Measurements from ENCODE around the gene ACTR3.

ACTR3 gene

DNA sequence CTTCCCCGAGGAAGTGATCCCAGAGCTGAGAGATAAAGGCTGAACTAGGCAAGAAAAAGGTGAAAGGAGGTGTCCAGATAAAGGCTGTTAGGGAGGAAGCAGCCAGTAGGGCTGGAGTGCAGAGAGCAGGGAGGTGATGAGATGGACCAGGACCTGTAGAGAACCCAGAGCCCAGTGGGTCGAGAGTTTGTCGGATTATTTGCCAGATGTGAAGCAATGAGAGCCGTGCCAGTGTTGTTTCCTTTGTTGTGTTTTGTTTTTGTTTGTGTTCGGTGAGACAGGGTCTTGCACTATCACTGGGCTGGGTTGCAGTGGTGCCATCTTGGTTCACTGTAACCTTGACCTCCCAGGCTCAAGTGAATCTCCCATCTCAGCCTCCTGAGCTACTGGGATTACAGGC lies 111.3 kb downstream of the ACTR3 start:
- Mint-ChIP-seq H3K9me3 (no peaks in the 10 kb centered on the region), H3K27me3 (peaks cover 3% of the 10 kb centered on the region), H3K4me1 (peaks cover 2% of the 10 kb centered on the region), H3K27ac (no peak overlapping the region), H3K36me3 (no peaks in the 10 kb centered on the region), H3K4me3 (no peak overlapping the region)
- ATAC-seq (ENCODE audit: low read depth), result no peak
- no peak for DNase-seq (ENCODE audit: low spot score in 2 of 2)

GRCh38 chr2:114001937-114002336 lies 112.0 kb downstream of the ACTR3 start:
- ATAC-seq (ENCODE audit: low read depth), result no peak
- peaks cover 2% of the 10 kb centered on the region for H3K4me1 Mint-ChIP-seq
- no peak overlapping the region for H3K4me3 Mint-ChIP-seq
- peaks cover 3% of the 10 kb centered on the region for H3K27me3 Mint-ChIP-seq
- no peak overlapping the region for H3K27ac Mint-ChIP-seq
- DNase-seq (ENCODE audit: low spot score in 2 of 2), result no peak
- H3K9me3 Mint-ChIP-seq, result no peaks in the 10 kb centered on the region
- no peaks in the 10 kb centered on the region for H3K36me3 Mint-ChIP-seq

GRCh38 chr2:114005110-114005783 lies 115.4 kb downstream of the ACTR3 start:
- Mint-ChIP-seq H3K27me3 (peaks cover 6% of the 10 kb centered on the region), H3K27ac (no peak overlapping the region), H3K4me3 (no peak overlapping the region), H3K36me3 (no peaks in the 10 kb centered on the region), H3K4me1 (peaks cover 2% of the 10 kb centered on the region), H3K9me3 (no peaks in the 10 kb centered on the region)
- no peak for DNase-seq (ENCODE audit: low spot score in 2 of 2)
- ATAC-seq (ENCODE audit: low read depth), result no peak

DNA sequence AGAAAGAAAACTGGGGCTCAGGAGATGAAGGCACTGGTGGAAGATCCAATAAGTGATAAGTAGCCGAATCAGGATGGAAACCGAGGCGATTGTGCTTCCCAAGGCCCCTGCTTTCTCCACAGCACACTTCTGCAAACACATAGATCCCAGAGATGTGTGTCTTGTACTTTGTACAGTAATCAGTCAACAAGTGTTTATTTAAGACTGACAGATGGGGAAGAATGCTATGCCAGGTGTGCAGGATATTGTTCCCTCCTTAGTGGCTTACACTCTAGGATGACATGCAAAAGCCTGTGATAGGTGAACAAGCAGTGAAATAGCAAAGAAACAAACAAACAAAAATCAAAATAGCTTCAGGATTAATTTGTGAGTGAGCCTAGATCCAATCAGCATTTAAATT lies 116.6 kb downstream of the ACTR3 start:
- no peaks in the 10 kb centered on the region for H3K9me3 Mint-ChIP-seq
- H3K4me3 Mint-ChIP-seq, result no peak overlapping the region
- ATAC-seq (ENCODE audit: low read depth) (no peak), DNase-seq (ENCODE audit: low spot score in 2 of 2) (no peak)
- peaks cover 6% of the 10 kb centered on the region for H3K27me3 Mint-ChIP-seq
- H3K4me1 Mint-ChIP-seq, result peaks cover 2% of the 10 kb centered on the region
- no peak overlapping the region for H3K27ac Mint-ChIP-seq
- no peaks in the 10 kb centered on the region for H3K36me3 Mint-ChIP-seq

- Mint-ChIP-seq H3K27me3 (peaks cover 6% of the 10 kb centered on the region), H3K9me3 (no peaks in the 10 kb centered on the region), H3K4me1 (peaks cover 2% of the 10 kb centered on the region), H3K36me3 (no peaks in the 10 kb centered on the region), H3K27ac (no peak overlapping the region), H3K4me3 (no peak overlapping the region)
- no peak for DNase-seq (ENCODE audit: low spot score in 2 of 2)
- no peak for ATAC-seq (ENCODE audit: low read depth)
Measured at GRCh38 chr2:114007436-114007835, 117.5 kb downstream of the ACTR3 start.

DNA sequence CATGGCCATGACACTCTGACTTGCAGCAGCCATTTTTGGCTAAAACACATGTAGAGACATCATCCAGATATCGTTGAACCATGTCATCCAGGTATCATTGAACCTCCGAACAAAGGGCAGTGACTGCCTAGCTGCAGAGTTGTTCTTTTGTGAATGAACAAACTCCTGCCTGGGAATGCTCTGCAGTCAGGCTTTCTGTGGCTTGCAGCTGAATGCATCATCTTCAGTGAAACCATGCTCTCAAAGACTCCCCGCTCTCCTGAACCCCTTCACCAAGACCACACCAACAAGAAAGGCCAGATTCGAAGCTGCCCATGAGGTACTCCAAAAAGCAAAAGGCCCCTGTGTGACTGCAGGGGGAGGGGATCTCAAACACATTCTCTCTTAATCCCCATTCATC lies 118.8 kb downstream of the ACTR3 start:
- H3K27ac Mint-ChIP-seq, result no peak overlapping the region
- peaks cover 2% of the 10 kb centered on the region for H3K4me1 Mint-ChIP-seq
- H3K9me3 Mint-ChIP-seq, result no peaks in the 10 kb centered on the region
- no peaks in the 10 kb centered on the region for H3K36me3 Mint-ChIP-seq
- peaks cover 6% of the 10 kb centered on the region for H3K27me3 Mint-ChIP-seq
- ATAC-seq (ENCODE audit: low read depth) (no peak), DNase-seq (ENCODE audit: low spot score in 2 of 2) (no peak)
- no peak overlapping the region for H3K4me3 Mint-ChIP-seq

DNA sequence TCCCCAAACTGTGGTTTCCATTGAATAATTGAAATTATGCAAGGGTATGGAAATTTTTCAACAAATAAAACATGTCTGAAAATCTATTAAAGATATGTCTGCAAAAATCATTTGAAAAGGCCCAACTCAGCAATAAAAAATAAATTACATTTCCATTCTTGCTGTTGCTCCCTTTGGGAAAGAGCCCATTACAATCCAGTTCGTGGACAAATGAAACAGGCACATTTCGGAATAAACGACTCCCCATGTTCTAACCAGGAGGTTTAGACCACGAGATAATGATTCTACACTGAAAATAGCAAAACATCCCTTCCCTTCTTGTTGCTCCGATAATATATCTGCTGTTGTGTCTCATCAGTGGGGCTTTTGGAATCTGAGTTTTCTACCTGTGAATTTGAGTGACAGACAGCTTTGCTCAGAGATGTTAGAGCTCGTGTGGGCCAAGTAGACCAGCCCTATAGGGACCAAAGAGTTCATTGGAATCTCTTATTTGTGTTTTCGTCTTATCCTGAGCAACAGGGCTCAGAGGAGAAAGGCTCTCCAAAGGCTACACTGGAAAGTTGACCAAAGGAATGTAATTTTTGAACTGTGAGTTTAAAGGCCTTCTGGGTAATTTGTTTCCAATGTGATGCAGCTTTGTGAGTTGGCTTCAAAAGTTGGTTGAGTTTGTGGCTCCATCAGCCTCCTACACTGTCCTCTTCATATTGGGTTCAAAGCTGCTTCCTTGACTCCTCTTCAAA lies 119.5 kb downstream of the ACTR3 start:
- Mint-ChIP-seq H3K27ac (no peak overlapping the region), H3K4me3 (no peak overlapping the region), H3K27me3 (peaks cover 6% of the 10 kb centered on the region), H3K36me3 (no peaks in the 10 kb centered on the region), H3K4me1 (peaks cover 2% of the 10 kb centered on the region), H3K9me3 (no peaks in the 10 kb centered on the region)
- DNase-seq (ENCODE audit: low spot score in 2 of 2) (no peak), ATAC-seq (ENCODE audit: low read depth) (no peak)

DNA sequence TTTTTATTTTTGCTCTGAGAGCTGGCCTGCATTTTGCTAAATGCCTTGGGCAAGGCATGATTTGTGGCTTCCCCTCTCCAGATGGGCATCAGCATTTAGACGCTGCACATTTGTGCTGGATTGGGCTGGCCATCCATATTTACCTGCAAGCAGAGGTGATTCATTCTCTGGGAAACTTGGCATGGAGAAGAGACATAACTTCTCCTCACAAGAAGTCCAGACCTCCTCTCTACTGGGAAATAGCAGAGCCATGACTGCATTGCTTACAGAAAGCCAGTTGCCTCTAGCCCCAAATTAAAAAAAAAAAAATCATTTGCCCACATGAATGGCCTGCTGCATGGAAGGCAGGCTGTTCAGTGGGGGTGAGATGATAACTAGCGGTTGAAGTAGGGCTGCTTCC lies 120.1 kb downstream of the ACTR3 start:
- Mint-ChIP-seq H3K27ac (no peak overlapping the region), H3K9me3 (no peaks in the 10 kb centered on the region), H3K4me3 (no peak overlapping the region), H3K27me3 (peaks cover 5% of the 10 kb centered on the region), H3K36me3 (no peaks in the 10 kb centered on the region), H3K4me1 (no peaks in the 10 kb centered on the region)
- ATAC-seq (ENCODE audit: low read depth) (no peak), DNase-seq (ENCODE audit: low spot score in 2 of 2) (no peak)

DNA sequence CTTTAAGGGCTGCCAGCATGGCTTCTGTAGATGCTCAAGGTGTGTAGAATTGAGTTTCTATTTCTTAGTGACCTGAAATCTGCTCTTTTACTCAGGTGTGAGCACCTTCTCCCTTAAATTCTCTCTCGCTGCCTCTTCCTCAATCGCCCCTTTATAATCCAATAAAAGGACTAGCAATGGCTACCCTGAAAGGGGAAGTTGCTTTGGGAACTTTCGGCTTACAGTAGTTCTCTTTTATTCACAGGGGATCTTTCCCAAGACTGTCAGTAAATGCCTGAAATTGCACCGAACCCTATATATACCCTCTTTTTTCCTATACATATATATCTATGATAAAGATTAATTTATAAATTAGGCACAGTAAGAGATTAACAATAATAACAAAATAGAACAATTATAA lies 121.8 kb downstream of the ACTR3 start:
- H3K4me1 Mint-ChIP-seq, result no peaks in the 10 kb centered on the region
- no peak for ATAC-seq (ENCODE audit: low read depth)
- peaks cover 10% of the 10 kb centered on the region for H3K27me3 Mint-ChIP-seq
- H3K4me3 Mint-ChIP-seq, result no peak overlapping the region
- H3K36me3 Mint-ChIP-seq, result peaks cover 3% of the 10 kb centered on the region
- no peak overlapping the region for H3K27ac Mint-ChIP-seq
- peaks cover 1% of the 10 kb centered on the region for H3K9me3 Mint-ChIP-seq
- DNase-seq (ENCODE audit: low spot score in 2 of 2), result no peak
